Osteocyte (in vitro differentiated cells): Measurements from ENCODE around the gene BCL2L12. TPM values are rescaled to one million over a fixed set of nuclear protein-coding genes. Genes with fewer than 3 reads are reported as not detected.
A peak's percentile ranks its signal among the peaks of the same experiment; 100 is the strongest.

Source experiments
- DNase-seq: peaks from one replicate; pipeline ENCODE4 v3.0.0; 2021; ENCODE audit warnings: mixed read lengths; ENCODE audit not compliant: unreplicated experiment; ENCODE audit errors: extremely low spot score
- H3K27ac Mint-ChIP-seq: one replicate; pipeline ENCODE4 v1.8.0; 2021; ENCODE audit warnings: mild to moderate bottlenecking, mixed read lengths; ENCODE audit not compliant: unreplicated experiment
- H3K27me3 Mint-ChIP-seq: one replicate; pipeline ENCODE4 v1.8.0; 2021; ENCODE audit warnings: mixed read lengths; ENCODE audit not compliant: unreplicated experiment
- H3K36me3 Mint-ChIP-seq: one replicate; pipeline ENCODE4 v1.8.0; 2021; ENCODE audit warnings: mixed read lengths; ENCODE audit not compliant: unreplicated experiment
- H3K4me1 Mint-ChIP-seq: one replicate; pipeline ENCODE4 v1.8.0; 2021; ENCODE audit warnings: mixed read lengths; ENCODE audit not compliant: unreplicated experiment
- H3K4me3 Mint-ChIP-seq: one replicate; pipeline ENCODE4 v1.8.0; 2021; ENCODE audit warnings: mild to moderate bottlenecking, moderate library complexity, mixed read lengths; ENCODE audit not compliant: unreplicated experiment
- H3K9me3 Mint-ChIP-seq: one replicate; pipeline ENCODE4 v1.8.0; 2021; ENCODE audit warnings: mixed read lengths; ENCODE audit not compliant: unreplicated experiment
- CTCF ChIP-seq: fragments of 200-600 bp; sonication (generic); IDR thresholded peaks from 2 replicates; pipeline ENCODE4 v1.5.0; 2021; ENCODE audit warnings: antibody characterized with exemption, mild to moderate bottlenecking, moderate library complexity
- total RNA-seq: library from RNA; stranded (reverse); gene quantifications from 2 replicates; pipeline ENCODE4 v1.2.1, GENCODE V29; 2021

The BCL2L12 gene
- total RNA-seq, 1 donor from 2014 or later: 29.3 TPM

- no peaks in the 10 kb centered on the region for H3K27me3 Mint-ChIP-seq
- H3K4me1 Mint-ChIP-seq: peaks cover 31% of the 10 kb centered on the region
- H3K9me3 Mint-ChIP-seq: no peaks in the 10 kb centered on the region
- H3K36me3 Mint-ChIP-seq: peaks cover 6% of the 10 kb centered on the region
- peak overlapping the region; percentile 47 for H3K27ac Mint-ChIP-seq
- DNase-seq: no peak
- no peak for TF ChIP-seq CTCF
- no peak overlapping the region for H3K4me3 Mint-ChIP-seq
Observed at GRCh38 chr19:49679771-49680413, 14.2 kb downstream of the BCL2L12 start.

GRCh38 chr19:49680421-49681351, 15.0 kb downstream of the BCL2L12 start:
- Mint-ChIP-seq H3K9me3 (no peaks in the 10 kb centered on the region), H3K4me1 (peaks cover 31% of the 10 kb centered on the region), H3K36me3 (peaks cover 13% of the 10 kb centered on the region), H3K27ac (peak overlapping the region; percentile 47), H3K4me3 (peak overlapping the region; percentile 18), H3K27me3 (no peaks in the 10 kb centered on the region)
- peak; percentile 100 for TF ChIP-seq CTCF
- DNase-seq: peak; percentile 98

- no peaks in the 10 kb centered on the region for H3K9me3 Mint-ChIP-seq
- peaks cover 27% of the 10 kb centered on the region for H3K4me1 Mint-ChIP-seq
- no peak for DNase-seq
- no peak for TF ChIP-seq CTCF
- H3K36me3 Mint-ChIP-seq: peaks cover 15% of the 10 kb centered on the region
- no peak overlapping the region for H3K27ac Mint-ChIP-seq
- H3K4me3 Mint-ChIP-seq: no peak overlapping the region
- H3K27me3 Mint-ChIP-seq: no peaks in the 10 kb centered on the region
Observed at GRCh38 chr19:49681830-49682229, 16.1 kb downstream of the BCL2L12 start.

GRCh38 chr19:49682274-49682673, 16.5 kb downstream of the BCL2L12 start:
- peaks cover 15% of the 10 kb centered on the region for H3K36me3 Mint-ChIP-seq
- no peak overlapping the region for H3K4me3 Mint-ChIP-seq
- DNase-seq: no peak

More at GRCh38 chr19:49682274-49682673, 16.5 kb downstream of the BCL2L12 start:
- no peak for TF ChIP-seq CTCF
- Mint-ChIP-seq H3K27me3 (no peaks in the 10 kb centered on the region), H3K4me1 (peaks cover 28% of the 10 kb centered on the region), H3K9me3 (no peaks in the 10 kb centered on the region), H3K27ac (no peak overlapping the region)
